NT2/D1 (cell line): ENCODE results near the gene LTBP2.

Source experiments
- YY1 ChIP-seq: IDR thresholded peaks from 2 replicates; pipeline ENCODE4 v1.6.1; 2011; ENCODE audit not compliant: insufficient read length, insufficient read depth
- ZNF274 ChIP-seq: IDR thresholded peaks from 2 replicates; pipeline ENCODE4 v1.6.1; 2011; ENCODE audit warnings: mild to moderate bottlenecking, low read depth, low read length

- no peak for TF ChIP-seq YY1
- no peak for TF ChIP-seq ZNF274
These were observed 136.4 kb downstream of the LTBP2 start for GRCh38 chr14:74475678-74476077.
